ENCODE data around the gene TMEM270. TPM values are rescaled to one million over a fixed set of nuclear protein-coding genes. Genes with fewer than 3 reads are reported as not detected.
A peak's percentile ranks its signal among the peaks of the same experiment; 100 is the strongest.

The TMEM270 gene
- total and polyA plus RNA-seq, 2 donors = 0.09 to 0.46 TPM

- 92% methylated on average over 6 of the region's 6 CpGs for WGBS
- Histone ChIP-seq H3K36me3 (ENCODE audit: control insufficient read depth in 2 of 2, insufficient read depth in 2 of 2, low read length in 1 of 2) (no peaks in the 10 kb centered on the region), H3K9me3 (ENCODE audit: control insufficient read depth in 2 of 2, insufficient read depth in 1 of 2, low read length in 1 of 2) (no peaks in the 10 kb centered on the region), H3K27ac (ENCODE audit: low read depth in 1 of 2, low read length in 1 of 2) (no peak overlapping the region), H3K27me3 (ENCODE audit: control insufficient read depth in 2 of 2, insufficient read depth in 1 of 2, low read length in 1 of 2) (peaks cover 0 to 18% of the 10 kb centered on the region in 2 donors), H3K4me1 (ENCODE audit: control insufficient read depth in 2 of 2, insufficient read depth in 2 of 2, low read length in 2 of 2) (peaks cover 0 to 13% of the 10 kb centered on the region in 2 donors), H3K4me3 (ENCODE audit: low read length in 2 of 2) (no peak overlapping the region)
- no peak for DNase-seq (ENCODE audit: low read depth in 6 of 9, low spot score in 9 of 9)
Observed at GRCh38 chr7:73888959-73889358, 28.0 kb downstream of the TMEM270 start.

GRCh38 chr7:73890555-73891147 is 29.7 kb downstream of the TMEM270 start:
- H3K36me3 ChIP-seq (ENCODE audit: control insufficient read depth in 2 of 2, insufficient read depth in 2 of 2, low read length in 1 of 2) = no peaks in the 10 kb centered on the region
- peaks cover 0 to 13% of the 10 kb centered on the region in 2 donors for H3K4me1 ChIP-seq (ENCODE audit: control insufficient read depth in 2 of 2, insufficient read depth in 2 of 2, low read length in 2 of 2)
- peaks cover 1 to 4% of the 10 kb centered on the region in 2 donors for H3K9me3 ChIP-seq (ENCODE audit: control insufficient read depth in 2 of 2, insufficient read depth in 1 of 2, low read length in 1 of 2)
- 96% methylated on average over 16 of the region's 16 CpGs for WGBS
- H3K4me3 ChIP-seq (ENCODE audit: low read length in 2 of 2) = no peak overlapping the region
- H3K27me3 ChIP-seq (ENCODE audit: control insufficient read depth in 2 of 2, insufficient read depth in 1 of 2, low read length in 1 of 2) = peaks cover 0 to 16% of the 10 kb centered on the region in 2 donors
- H3K27ac ChIP-seq (ENCODE audit: low read depth in 1 of 2, low read length in 1 of 2) = no peak overlapping the region
- DNase-seq (ENCODE audit: low read depth in 6 of 9, low spot score in 9 of 9) = no peak

GRCh38 chr7:73891178-73891885 is 30.4 kb downstream of the TMEM270 start:
- 96% methylated on average over 16 of the region's 16 CpGs for WGBS
- H3K36me3 ChIP-seq (ENCODE audit: control insufficient read depth in 2 of 2, insufficient read depth in 2 of 2, low read length in 1 of 2) = no peaks in the 10 kb centered on the region
- H3K27ac ChIP-seq (ENCODE audit: low read depth in 1 of 2, low read length in 1 of 2) = no peak overlapping the region
- no peak for DNase-seq (ENCODE audit: low read depth in 6 of 9, low spot score in 9 of 9)
- H3K4me1 ChIP-seq (ENCODE audit: control insufficient read depth in 2 of 2, insufficient read depth in 2 of 2, low read length in 2 of 2) = peaks cover 0 to 11% of the 10 kb centered on the region in 2 donors
- no peak overlapping the region for H3K4me3 ChIP-seq (ENCODE audit: low read length in 2 of 2)
- H3K27me3 ChIP-seq (ENCODE audit: control insufficient read depth in 2 of 2, insufficient read depth in 1 of 2, low read length in 1 of 2) = peaks cover 0 to 12% of the 10 kb centered on the region in 2 donors
- peaks cover 1 to 4% of the 10 kb centered on the region in 2 donors for H3K9me3 ChIP-seq (ENCODE audit: control insufficient read depth in 2 of 2, insufficient read depth in 1 of 2, low read length in 1 of 2)

- no peak overlapping the region for H3K4me3 ChIP-seq (ENCODE audit: low read length in 2 of 2)
- H3K27me3 ChIP-seq (ENCODE audit: control insufficient read depth in 2 of 2, insufficient read depth in 1 of 2, low read length in 1 of 2) = peaks cover 0 to 3% of the 10 kb centered on the region in 2 donors
- H3K36me3 ChIP-seq (ENCODE audit: control insufficient read depth in 2 of 2, insufficient read depth in 2 of 2, low read length in 1 of 2) = no peaks in the 10 kb centered on the region
- H3K27ac ChIP-seq (ENCODE audit: low read depth in 1 of 2, low read length in 1 of 2) = no peak overlapping the region
- 82% methylated on average over 11 of the region's 11 CpGs for WGBS
- H3K4me1 ChIP-seq (ENCODE audit: control insufficient read depth in 2 of 2, insufficient read depth in 2 of 2, low read length in 2 of 2) = peaks cover 0 to 4% of the 10 kb centered on the region in 2 donors
- H3K9me3 ChIP-seq (ENCODE audit: control insufficient read depth in 2 of 2, insufficient read depth in 1 of 2, low read length in 1 of 2) = peaks cover 1 to 4% of the 10 kb centered on the region in 2 donors
- no peak for DNase-seq (ENCODE audit: low read depth in 6 of 9, low spot score in 9 of 9)
Observed at GRCh38 chr7:73892003-73892999, 31.3 kb downstream of the TMEM270 start.

- Histone ChIP-seq H3K4me1 (ENCODE audit: control insufficient read depth in 2 of 2, insufficient read depth in 2 of 2, low read length in 2 of 2) (peaks cover 0 to 4% of the 10 kb centered on the region in 2 donors), H3K27me3 (ENCODE audit: control insufficient read depth in 2 of 2, insufficient read depth in 1 of 2, low read length in 1 of 2) (no peaks in the 10 kb centered on the region), H3K9me3 (ENCODE audit: control insufficient read depth in 2 of 2, insufficient read depth in 1 of 2, low read length in 1 of 2) (peaks cover 1 to 4% of the 10 kb centered on the region in 2 donors), H3K4me3 (ENCODE audit: low read length in 2 of 2) (no peak overlapping the region), H3K27ac (ENCODE audit: low read depth in 1 of 2, low read length in 1 of 2) (no peak overlapping the region), H3K36me3 (ENCODE audit: control insufficient read depth in 2 of 2, insufficient read depth in 2 of 2, low read length in 1 of 2) (no peaks in the 10 kb centered on the region)
- DNase-seq (ENCODE audit: low read depth in 6 of 9, low spot score in 9 of 9) = no peak
- 93% methylated on average over 22 of the region's 22 CpGs for WGBS
Observed at GRCh38 chr7:73893342-73894101, 32.6 kb downstream of the TMEM270 start.

GRCh38 chr7:73894166-73894565 is 33.2 kb downstream of the TMEM270 start:
- no peaks in the 10 kb centered on the region for H3K27me3 ChIP-seq (ENCODE audit: control insufficient read depth in 2 of 2, insufficient read depth in 1 of 2, low read length in 1 of 2)
- peaks cover 1 to 4% of the 10 kb centered on the region in 2 donors for H3K9me3 ChIP-seq (ENCODE audit: control insufficient read depth in 2 of 2, insufficient read depth in 1 of 2, low read length in 1 of 2)
- WGBS = 97% methylated on average over 6 of the region's 6 CpGs
- H3K4me3 ChIP-seq (ENCODE audit: low read length in 2 of 2) = no peak overlapping the region
- no peaks in the 10 kb centered on the region for H3K36me3 ChIP-seq (ENCODE audit: control insufficient read depth in 2 of 2, insufficient read depth in 2 of 2, low read length in 1 of 2)
- no peak for DNase-seq (ENCODE audit: low read depth in 6 of 9, low spot score in 9 of 9)
- peaks cover 0 to 4% of the 10 kb centered on the region in 2 donors for H3K4me1 ChIP-seq (ENCODE audit: control insufficient read depth in 2 of 2, insufficient read depth in 2 of 2, low read length in 2 of 2)
- no peak overlapping the region for H3K27ac ChIP-seq (ENCODE audit: low read depth in 1 of 2, low read length in 1 of 2)

- Histone ChIP-seq H3K27me3 (ENCODE audit: control insufficient read depth in 2 of 2, insufficient read depth in 1 of 2, low read length in 1 of 2) (no peaks in the 10 kb centered on the region), H3K9me3 (ENCODE audit: control insufficient read depth in 2 of 2, insufficient read depth in 1 of 2, low read length in 1 of 2) (peaks cover 1 to 4% of the 10 kb centered on the region in 2 donors), H3K36me3 (ENCODE audit: control insufficient read depth in 2 of 2, insufficient read depth in 2 of 2, low read length in 1 of 2) (no peaks in the 10 kb centered on the region), H3K4me3 (ENCODE audit: low read length in 2 of 2) (no peak overlapping the region), H3K4me1 (ENCODE audit: control insufficient read depth in 2 of 2, insufficient read depth in 2 of 2, low read length in 2 of 2) (peaks cover 0 to 2% of the 10 kb centered on the region in 2 donors), H3K27ac (ENCODE audit: low read depth in 1 of 2, low read length in 1 of 2) (peak overlapping the region in 1 of 2 donors; percentile 5)
- no peak for DNase-seq (ENCODE audit: low read depth in 6 of 9, low spot score in 9 of 9)
- WGBS = 95% methylated on average over 20 of the region's 20 CpGs
Observed at GRCh38 chr7:73894733-73895551, 34.0 kb downstream of the TMEM270 start.

GRCh38 chr7:73895626-73896025 is 34.7 kb downstream of the TMEM270 start:
- H3K27ac ChIP-seq (ENCODE audit: low read depth in 1 of 2, low read length in 1 of 2) = no peak overlapping the region
- no peak overlapping the region for H3K4me3 ChIP-seq (ENCODE audit: low read length in 2 of 2)
- no peaks in the 10 kb centered on the region for H3K36me3 ChIP-seq (ENCODE audit: control insufficient read depth in 2 of 2, insufficient read depth in 2 of 2, low read length in 1 of 2)
- no peaks in the 10 kb centered on the region for H3K27me3 ChIP-seq (ENCODE audit: control insufficient read depth in 2 of 2, insufficient read depth in 1 of 2, low read length in 1 of 2)
- H3K4me1 ChIP-seq (ENCODE audit: control insufficient read depth in 2 of 2, insufficient read depth in 2 of 2, low read length in 2 of 2) = no peaks in the 10 kb centered on the region
- 96% methylated on average over 3 of the region's 3 CpGs for WGBS
- H3K9me3 ChIP-seq (ENCODE audit: control insufficient read depth in 2 of 2, insufficient read depth in 1 of 2, low read length in 1 of 2) = peaks cover 1 to 4% of the 10 kb centered on the region in 2 donors
- no peak for DNase-seq (ENCODE audit: low read depth in 6 of 9, low spot score in 9 of 9)

All from thymus (tissue), 11 donors.